Neural cell (in vitro differentiated cells): Measurements from ENCODE around the gene HK1. TPM values are rescaled to one million over a fixed set of nuclear protein-coding genes. Genes with fewer than 3 reads are reported as not detected.

Experiments
- H2AFZ ChIP-seq: fragments of 200-600, 300-800 bp; sonication (generic), shearing (Covaris generic); 2 replicates; pipeline ENCODE4 v1.6.0; 2014; ENCODE audit warnings: low read depth, mild to moderate bottlenecking, antibody characterized with exemption, low read length, moderate library complexity
- H3F3A ChIP-seq: fragments of 200-600 bp; shearing (Covaris generic); 2 replicates; pipeline ENCODE4 v1.6.1; 2016; ENCODE audit warnings: mild to moderate bottlenecking, moderate library complexity, mixed read lengths, antibody characterized with exemption, low read length; ENCODE audit not compliant: insufficient read depth, poor library complexity, severe bottlenecking
- H3K27ac ChIP-seq: fragments of 200-600, 300-800 bp; sonication (generic), shearing (Covaris generic); 2 replicates; pipeline ENCODE4 v1.5.1; 2014; ENCODE audit warnings: mild to moderate bottlenecking, low read length, moderate library complexity
- H3K27me3 ChIP-seq: fragments of 300-800, 200-600 bp; sonication (generic), shearing (Covaris generic); 2 replicates; pipeline ENCODE4 v1.6.0; 2014; ENCODE audit warnings: mild to moderate bottlenecking, low read depth, low read length, moderate library complexity; ENCODE audit not compliant: insufficient read depth
- H3K36me3 ChIP-seq: fragments of 300-800, 200-600 bp; sonication (generic), shearing (Covaris generic); 2 replicates; pipeline ENCODE4 v1.5.1; 2014; ENCODE audit warnings: mild to moderate bottlenecking, antibody characterized with exemption, low read length, moderate library complexity; ENCODE audit not compliant: insufficient read depth
- H3K4me2 ChIP-seq: fragments of 300-800, 200-600 bp; sonication (generic), shearing (Covaris generic); 2 replicates; pipeline ENCODE4 v1.6.0; 2014; ENCODE audit warnings: mild to moderate bottlenecking, low read length
- H3K4me3 ChIP-seq: fragments of 300-800, 200-600 bp; sonication (generic), shearing (Covaris generic); 2 replicates; pipeline ENCODE4 v1.5.1; 2014; ENCODE audit warnings: mild to moderate bottlenecking, low read length, moderate library complexity
- H3K79me2 ChIP-seq: fragments of 200-600 bp; shearing (Covaris generic); replicated peaks from 2 replicates; pipeline ENCODE4 v1.6.0; 2014; ENCODE audit warnings: mild to moderate bottlenecking, low read length, moderate library complexity; ENCODE audit not compliant: insufficient read depth
- H3K9ac ChIP-seq: fragments of 300-800, 200-600 bp; sonication (generic), shearing (Covaris generic); 2 replicates; pipeline ENCODE4 v1.6.1; 2016; ENCODE audit warnings: mild to moderate bottlenecking, low read length, mixed read lengths
- H3K9me2 ChIP-seq: fragments of 200-600 bp; shearing (Covaris generic); 2 replicates; pipeline ENCODE4 v1.6.1; 2016; ENCODE audit warnings: mild to moderate bottlenecking, low read length, mixed read lengths; ENCODE audit not compliant: insufficient read depth
- H3K9me3 ChIP-seq: fragments of 200-600, 300-800 bp; sonication (generic), shearing (Covaris generic); 2 replicates; pipeline ENCODE4 v1.6.1; 2016; ENCODE audit warnings: mild to moderate bottlenecking, mixed run types, low read length, moderate library complexity, mixed read lengths
- H4K20me1 ChIP-seq: fragments of 200-600 bp; shearing (Covaris generic); 2 replicates; pipeline ENCODE4 v1.6.1; 2016; ENCODE audit warnings: mild to moderate bottlenecking, mixed run types; ENCODE audit not compliant: insufficient read depth
- CTCF ChIP-seq: fragments of 450-650 bp; IDR thresholded peaks from 2 replicates; pipeline ENCODE4 v1.5.1; 2014; ENCODE audit warnings: antibody characterized with exemption, mild to moderate bottlenecking, moderate library complexity; ENCODE audit not compliant: poor library complexity, severe bottlenecking
- EP300 ChIP-seq: fragments of 450-650 bp; conservative IDR thresholded peaks from 2 replicates; pipeline ENCODE4 v1.6.1; 2014; ENCODE audit warnings: antibody characterized with exemption, mild to moderate bottlenecking, moderate library complexity; ENCODE audit not compliant: poor library complexity, severe bottlenecking
- EZH2 ChIP-seq: fragments of 200-600, 300-800 bp; shearing (Covaris generic), sonication (generic); IDR thresholded peaks from 2 replicates; pipeline ENCODE4 v1.6.1; 2014; ENCODE audit warnings: antibody characterized with exemption, low read length, borderline replicate concordance, mild to moderate bottlenecking; ENCODE audit not compliant: insufficient read depth, poor library complexity, severe bottlenecking
- MXI1 ChIP-seq: fragments of 450-650 bp; conservative IDR thresholded peaks from 2 replicates; pipeline ENCODE4 v1.6.1; 2014; ENCODE audit warnings: antibody characterized with exemption, mild to moderate bottlenecking; ENCODE audit not compliant: poor library complexity, severe bottlenecking
- POLR2AphosphoS5 ChIP-seq: IDR thresholded peaks from 2 replicates; pipeline ENCODE4 v1.6.1; 2012
- RAD21 ChIP-seq: fragments of 450-650 bp; conservative IDR thresholded peaks from 2 replicates; pipeline ENCODE4 v1.6.1; 2014; ENCODE audit warnings: antibody characterized with exemption, mild to moderate bottlenecking, moderate library complexity
- REST ChIP-seq: IDR thresholded peaks from 2 replicates; pipeline ENCODE4 v1.6.1; 2012; ENCODE audit warnings: borderline replicate concordance
- SMC3 ChIP-seq: fragments of 450-650 bp; conservative IDR thresholded peaks from 2 replicates; pipeline ENCODE4 v1.6.1; 2014; ENCODE audit warnings: antibody characterized with exemption, mild to moderate bottlenecking, moderate library complexity; ENCODE audit not compliant: poor library complexity
- TAF1 ChIP-seq: IDR thresholded peaks from 2 replicates; pipeline ENCODE4 v1.6.1; 2012; ENCODE audit warnings: low read depth
- polyA plus RNA-seq: library from polyadenylated mRNA; depleted of rRNA; stranded (reverse); fragments of >200 nt; gene quantifications from 2 replicates; pipeline ENCODE4 v1.2.3, GENCODE V29; 2014

The HK1 gene
- polyA plus RNA-seq, 1 donor from 2014 or later = 60.5 TPM

GRCh38 chr10:69366738-69367137 is 88.4 kb downstream of the HK1 start:
- H3K79me2 ChIP-seq = no peaks in the 10 kb centered on the region

GRCh38 chr10:69367469-69367868 is 89.2 kb downstream of the HK1 start:
- Histone ChIP-seq H3K4me2 (no peak overlapping the region), H3K27me3 (no peaks in the 10 kb centered on the region), H3F3A (no peaks in the 10 kb centered on the region), H4K20me1 (no peaks in the 10 kb centered on the region), H3K9me3 (no peaks in the 10 kb centered on the region), H3K9ac (no peak overlapping the region), H3K79me2 (no peaks in the 10 kb centered on the region), H3K4me3 (no peak overlapping the region), H2AFZ (no peak overlapping the region), H3K9me2 (no peaks in the 10 kb centered on the region), H3K27ac (no peak overlapping the region), H3K36me3 (no peaks in the 10 kb centered on the region)
- TF ChIP-seq RAD21 = no peak
- no peak for TF ChIP-seq SMC3

More at GRCh38 chr10:69366738-69367137, 88.4 kb downstream of the HK1 start:
- Histone ChIP-seq H3K36me3 (no peaks in the 10 kb centered on the region), H4K20me1 (no peaks in the 10 kb centered on the region), H3K27ac (no peak overlapping the region), H2AFZ (no peak overlapping the region), H3K4me3 (no peak overlapping the region), H3K27me3 (no peaks in the 10 kb centered on the region), H3K9ac (no peak overlapping the region), H3K9me3 (no peaks in the 10 kb centered on the region), H3K4me2 (no peak overlapping the region), H3F3A (no peaks in the 10 kb centered on the region), H3K9me2 (no peaks in the 10 kb centered on the region)
- no peak for TF ChIP-seq CTCF
- no peak for TF ChIP-seq MXI1
- TF ChIP-seq POLR2AphosphoS5 = no peak
- TF ChIP-seq REST = no peak
- no peak for TF ChIP-seq TAF1
- TF ChIP-seq SMC3 = no peak
- TF ChIP-seq EZH2 = no peak
- TF ChIP-seq RAD21 = no peak
- TF ChIP-seq EP300 = no peak
